HepG2 (cell line): Measurements from ENCODE around the gene PPP1R9B. TPM values are rescaled to one million over a fixed set of nuclear protein-coding genes. Genes with fewer than 3 reads are reported as not detected.

Experiments used
- CBX5 ChIP-seq: sonication (generic); formaldehyde crosslinking; IDR thresholded peaks from 2 replicates; pipeline ENCODE4 v1.4.0; 2020; ENCODE audit warnings: missing genetic modification reagents, borderline replicate concordance
- SOX13 ChIP-seq, 3 experiments: fragments of 450-650 bp in 1 of 3; sonication (generic) in 1 of 3; formaldehyde crosslinking in 1 of 3; IDR thresholded peaks in 2 of 3; conservative IDR thresholded peaks in 1 of 3; 2 replicates each; pipeline versions ENCODE4 v1.5.0 to v1.6.1; 2016 to 2020; ENCODE audit warnings: antibody characterized with exemption in 1 of 3, mild to moderate bottlenecking in 1 of 3, missing compliant biosample characterization in 1 of 3, missing genetic modification reagents in 1 of 3, moderate library complexity in 1 of 3
- ZNF792 ChIP-seq: IDR thresholded peaks from 2 replicates; pipeline ENCODE4 v1.6.1; 2016
- polyA plus RNA-seq, 8 experiments: library from polyadenylated mRNA; depleted of rRNA in 3 of 8; stranded (reverse) in 7 of 8; unstranded in 1 of 8; fragments of >200 nt; fragmentation: Illumina TruSeq in 4 of 8; extraction: Trizol in 4 of 8; gene quantifications; 2 replicates each; pipeline versions ENCODE4 v1.2.1 to v1.2.3, GENCODE V29; 2011 to 2016; ENCODE audit warnings: low read depth in 4 of 8, missing spikeins in 1 of 8, mixed read lengths in 1 of 8; ENCODE audit not compliant: insufficient read depth in 1 of 8
- total RNA-seq, 5 experiments: library from RNA; depleted of rRNA; stranded (reverse); fragments of >200 nt; fragmentation: Illumina TruSeq; extraction: Trizol; gene quantifications; 2 replicates each; pipeline ENCODE4 v1.2.3, GENCODE V29; 2016; ENCODE audit warnings: low read depth in 1 of 5
- TF ChIP-seq, protein P1 (sequence below): sonication (generic); formaldehyde crosslinking; IDR thresholded peaks from 2 replicates; pipeline ENCODE4 v1.4.0; 2020; ENCODE audit warnings: missing genetic modification reagents, borderline replicate concordance
- TF ChIP-seq, protein P2 (sequence below): sonication (generic); formaldehyde crosslinking; IDR thresholded peaks from 2 replicates; pipeline ENCODE4 v1.5.1; 2020; ENCODE audit warnings: mild to moderate bottlenecking, missing genetic modification reagents, moderate library complexity
- TF ChIP-seq, protein P3 (sequence below): sonication (generic); formaldehyde crosslinking; IDR thresholded peaks from 2 replicates; pipeline ENCODE4 v1.4.0; 2020; ENCODE audit warnings: missing genetic modification reagents, mild to moderate bottlenecking, borderline replicate concordance
- TF ChIP-seq, protein P4 (sequence below): sonication (generic); formaldehyde crosslinking; IDR thresholded peaks from 2 replicates; pipeline ENCODE4 v1.5.0; 2020; ENCODE audit warnings: mild to moderate bottlenecking, missing genetic modification reagents, borderline replicate concordance

Gene PPP1R9B
- total and polyA plus RNA-seq, 2 of the 13 experiments (the other 11 are each of a cell fraction or from before 2014, with no cell fraction given) = 9.4 to 15.8 TPM

DNA sequence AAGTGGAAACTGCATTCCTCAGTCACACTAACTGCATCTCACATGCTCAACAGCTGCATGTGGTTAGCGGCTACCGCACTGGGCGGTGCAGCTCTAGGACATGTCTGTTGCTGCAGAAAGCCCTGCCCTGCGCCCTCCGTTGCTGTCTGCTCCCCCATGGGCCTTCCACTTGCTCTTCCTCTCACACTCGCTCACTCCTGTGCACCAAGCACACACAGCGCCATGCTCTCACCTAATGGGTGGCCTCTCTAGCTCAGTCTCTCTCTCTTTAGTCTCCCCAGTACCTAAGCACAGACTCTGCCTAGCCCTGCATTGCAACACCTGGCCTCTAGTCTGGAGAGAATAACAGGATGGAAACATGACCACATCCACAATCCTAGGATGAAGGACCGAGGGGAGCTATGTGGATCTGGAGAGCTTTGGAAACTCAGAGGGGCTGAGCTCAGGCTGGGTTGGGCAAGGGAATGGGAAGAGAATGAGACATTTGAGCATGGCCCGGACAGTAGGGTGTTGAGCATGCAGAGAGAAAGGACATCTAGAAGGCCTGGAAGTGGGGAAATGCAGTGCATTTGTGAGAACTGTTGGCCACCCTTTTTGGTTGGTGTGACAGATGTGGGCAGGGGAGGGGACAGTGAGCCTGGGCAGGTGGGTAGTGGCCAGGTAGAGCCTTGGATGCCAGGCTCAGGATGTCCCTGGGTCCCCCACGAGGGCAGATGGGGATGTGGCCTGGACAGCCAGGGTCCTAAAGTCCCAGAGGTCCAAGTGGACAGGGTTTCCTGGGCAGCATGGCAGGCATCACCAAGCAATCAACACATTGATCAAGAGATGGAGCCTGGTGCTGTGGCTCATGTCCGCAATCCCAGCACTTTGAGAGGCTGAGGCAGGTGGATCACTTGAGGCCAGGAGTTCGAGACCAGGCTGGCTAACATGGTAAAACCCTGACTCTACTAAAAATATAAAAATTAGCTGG lies 31.4 kb upstream of the PPP1R9B start (continued):
- TF ChIP-seq, protein P1, sequence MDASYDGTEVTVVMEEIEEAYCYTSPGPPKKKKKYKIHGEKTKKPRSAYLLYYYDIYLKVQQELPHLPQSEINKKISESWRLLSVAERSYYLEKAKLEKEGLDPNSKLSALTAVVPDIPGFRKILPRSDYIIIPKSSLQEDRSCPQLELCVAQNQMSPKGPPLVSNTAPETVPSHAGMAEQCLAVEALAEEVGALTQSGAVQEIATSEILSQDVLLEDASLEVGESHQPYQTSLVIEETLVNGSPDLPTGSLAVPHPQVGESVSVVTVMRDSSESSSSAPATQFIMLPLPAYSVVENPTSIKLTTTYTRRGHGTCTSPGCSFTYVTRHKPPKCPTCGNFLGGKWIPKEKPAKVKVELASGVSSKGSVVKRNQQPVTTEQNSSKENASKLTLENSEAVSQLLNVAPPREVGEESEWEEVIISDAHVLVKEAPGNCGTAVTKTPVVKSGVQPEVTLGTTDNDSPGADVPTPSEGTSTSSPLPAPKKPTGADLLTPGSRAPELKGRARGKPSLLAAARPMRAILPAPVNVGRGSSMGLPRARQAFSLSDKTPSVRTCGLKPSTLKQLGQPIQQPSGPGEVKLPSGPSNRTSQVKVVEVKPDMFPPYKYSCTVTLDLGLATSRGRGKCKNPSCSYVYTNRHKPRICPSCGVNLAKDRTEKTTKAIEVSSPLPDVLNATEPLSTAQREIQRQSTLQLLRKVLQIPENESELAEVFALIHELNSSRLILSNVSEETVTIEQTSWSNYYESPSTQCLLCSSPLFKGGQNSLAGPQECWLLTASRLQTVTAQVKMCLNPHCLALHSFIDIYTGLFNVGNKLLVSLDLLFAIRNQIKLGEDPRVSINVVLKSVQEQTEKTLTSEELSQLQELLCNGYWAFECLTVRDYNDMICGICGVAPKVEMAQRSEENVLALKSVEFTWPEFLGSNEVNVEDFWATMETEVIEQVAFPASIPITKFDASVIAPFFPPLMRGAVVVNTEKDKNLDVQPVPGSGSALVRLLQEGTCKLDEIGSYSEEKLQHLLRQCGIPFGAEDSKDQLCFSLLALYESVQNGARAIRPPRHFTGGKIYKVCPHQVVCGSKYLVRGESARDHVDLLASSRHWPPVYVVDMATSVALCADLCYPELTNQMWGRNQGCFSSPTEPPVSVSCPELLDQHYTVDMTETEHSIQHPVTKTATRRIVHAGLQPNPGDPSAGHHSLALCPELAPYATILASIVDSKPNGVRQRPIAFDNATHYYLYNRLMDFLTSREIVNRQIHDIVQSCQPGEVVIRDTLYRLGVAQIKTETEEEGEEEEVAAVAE (CRISPR knock-in tag) = no peak
- TF ChIP-seq, protein P2, sequence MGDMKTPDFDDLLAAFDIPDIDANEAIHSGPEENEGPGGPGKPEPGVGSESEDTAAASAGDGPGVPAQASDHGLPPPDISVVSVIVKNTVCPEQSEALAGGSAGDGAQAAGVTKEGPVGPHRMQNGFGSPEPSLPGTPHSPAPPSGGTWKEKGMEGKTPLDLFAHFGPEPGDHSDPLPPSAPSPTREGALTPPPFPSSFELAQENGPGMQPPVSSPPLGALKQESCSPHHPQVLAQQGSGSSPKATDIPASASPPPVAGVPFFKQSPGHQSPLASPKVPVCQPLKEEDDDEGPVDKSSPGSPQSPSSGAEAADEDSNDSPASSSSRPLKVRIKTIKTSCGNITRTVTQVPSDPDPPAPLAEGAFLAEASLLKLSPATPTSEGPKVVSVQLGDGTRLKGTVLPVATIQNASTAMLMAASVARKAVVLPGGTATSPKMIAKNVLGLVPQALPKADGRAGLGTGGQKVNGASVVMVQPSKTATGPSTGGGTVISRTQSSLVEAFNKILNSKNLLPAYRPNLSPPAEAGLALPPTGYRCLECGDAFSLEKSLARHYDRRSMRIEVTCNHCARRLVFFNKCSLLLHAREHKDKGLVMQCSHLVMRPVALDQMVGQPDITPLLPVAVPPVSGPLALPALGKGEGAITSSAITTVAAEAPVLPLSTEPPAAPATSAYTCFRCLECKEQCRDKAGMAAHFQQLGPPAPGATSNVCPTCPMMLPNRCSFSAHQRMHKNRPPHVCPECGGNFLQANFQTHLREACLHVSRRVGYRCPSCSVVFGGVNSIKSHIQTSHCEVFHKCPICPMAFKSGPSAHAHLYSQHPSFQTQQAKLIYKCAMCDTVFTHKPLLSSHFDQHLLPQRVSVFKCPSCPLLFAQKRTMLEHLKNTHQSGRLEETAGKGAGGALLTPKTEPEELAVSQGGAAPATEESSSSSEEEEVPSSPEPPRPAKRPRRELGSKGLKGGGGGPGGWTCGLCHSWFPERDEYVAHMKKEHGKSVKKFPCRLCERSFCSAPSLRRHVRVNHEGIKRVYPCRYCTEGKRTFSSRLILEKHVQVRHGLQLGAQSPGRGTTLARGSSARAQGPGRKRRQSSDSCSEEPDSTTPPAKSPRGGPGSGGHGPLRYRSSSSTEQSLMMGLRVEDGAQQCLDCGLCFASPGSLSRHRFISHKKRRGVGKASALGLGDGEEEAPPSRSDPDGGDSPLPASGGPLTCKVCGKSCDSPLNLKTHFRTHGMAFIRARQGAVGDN (CRISPR knock-in tag) = 0 out of 2 replicates have a peak, but pooled peaks have one; percentile 11
- TF ChIP-seq ZNF792 (CRISPR knock-in tag) = 0 out of 2 replicates have a peak, but pooled peaks have one; percentile 9
- TF ChIP-seq, protein P3, sequence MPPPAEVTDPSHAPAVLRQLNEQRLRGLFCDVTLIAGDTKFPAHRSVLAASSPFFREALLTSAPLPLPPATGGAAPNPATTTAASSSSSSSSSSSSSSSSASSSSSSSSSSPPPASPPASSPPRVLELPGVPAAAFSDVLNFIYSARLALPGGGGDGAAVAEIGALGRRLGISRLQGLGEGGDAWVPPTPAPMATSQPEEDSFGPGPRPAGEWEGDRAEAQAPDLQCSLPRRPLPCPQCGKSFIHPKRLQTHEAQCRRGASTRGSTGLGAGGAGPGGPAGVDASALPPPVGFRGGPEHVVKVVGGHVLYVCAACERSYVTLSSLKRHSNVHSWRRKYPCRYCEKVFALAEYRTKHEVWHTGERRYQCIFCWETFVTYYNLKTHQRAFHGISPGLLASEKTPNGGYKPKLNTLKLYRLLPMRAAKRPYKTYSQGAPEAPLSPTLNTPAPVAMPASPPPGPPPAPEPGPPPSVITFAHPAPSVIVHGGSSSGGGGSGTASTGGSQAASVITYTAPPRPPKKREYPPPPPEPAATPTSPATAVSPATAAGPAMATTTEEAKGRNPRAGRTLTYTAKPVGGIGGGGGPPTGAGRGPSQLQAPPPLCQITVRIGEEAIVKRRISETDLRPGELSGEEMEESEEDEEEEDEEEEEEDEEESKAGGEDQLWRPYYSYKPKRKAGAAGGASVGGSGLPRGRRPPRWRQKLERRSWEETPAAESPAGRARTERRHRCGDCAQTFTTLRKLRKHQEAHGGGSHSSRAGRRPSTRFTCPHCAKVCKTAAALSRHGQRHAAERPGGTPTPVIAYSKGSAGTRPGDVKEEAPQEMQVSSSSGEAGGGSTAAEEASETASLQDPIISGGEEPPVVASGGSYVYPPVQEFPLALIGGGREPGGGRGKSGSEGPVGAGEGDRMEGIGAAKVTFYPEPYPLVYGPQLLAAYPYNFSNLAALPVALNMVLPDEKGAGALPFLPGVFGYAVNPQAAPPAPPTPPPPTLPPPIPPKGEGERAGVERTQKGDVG (CRISPR knock-in tag) = 0 out of 2 replicates have a peak, but pooled peaks have one; percentile 30
- no peak for TF ChIP-seq CBX5 (CRISPR knock-in tag)
- TF ChIP-seq, protein P4, sequence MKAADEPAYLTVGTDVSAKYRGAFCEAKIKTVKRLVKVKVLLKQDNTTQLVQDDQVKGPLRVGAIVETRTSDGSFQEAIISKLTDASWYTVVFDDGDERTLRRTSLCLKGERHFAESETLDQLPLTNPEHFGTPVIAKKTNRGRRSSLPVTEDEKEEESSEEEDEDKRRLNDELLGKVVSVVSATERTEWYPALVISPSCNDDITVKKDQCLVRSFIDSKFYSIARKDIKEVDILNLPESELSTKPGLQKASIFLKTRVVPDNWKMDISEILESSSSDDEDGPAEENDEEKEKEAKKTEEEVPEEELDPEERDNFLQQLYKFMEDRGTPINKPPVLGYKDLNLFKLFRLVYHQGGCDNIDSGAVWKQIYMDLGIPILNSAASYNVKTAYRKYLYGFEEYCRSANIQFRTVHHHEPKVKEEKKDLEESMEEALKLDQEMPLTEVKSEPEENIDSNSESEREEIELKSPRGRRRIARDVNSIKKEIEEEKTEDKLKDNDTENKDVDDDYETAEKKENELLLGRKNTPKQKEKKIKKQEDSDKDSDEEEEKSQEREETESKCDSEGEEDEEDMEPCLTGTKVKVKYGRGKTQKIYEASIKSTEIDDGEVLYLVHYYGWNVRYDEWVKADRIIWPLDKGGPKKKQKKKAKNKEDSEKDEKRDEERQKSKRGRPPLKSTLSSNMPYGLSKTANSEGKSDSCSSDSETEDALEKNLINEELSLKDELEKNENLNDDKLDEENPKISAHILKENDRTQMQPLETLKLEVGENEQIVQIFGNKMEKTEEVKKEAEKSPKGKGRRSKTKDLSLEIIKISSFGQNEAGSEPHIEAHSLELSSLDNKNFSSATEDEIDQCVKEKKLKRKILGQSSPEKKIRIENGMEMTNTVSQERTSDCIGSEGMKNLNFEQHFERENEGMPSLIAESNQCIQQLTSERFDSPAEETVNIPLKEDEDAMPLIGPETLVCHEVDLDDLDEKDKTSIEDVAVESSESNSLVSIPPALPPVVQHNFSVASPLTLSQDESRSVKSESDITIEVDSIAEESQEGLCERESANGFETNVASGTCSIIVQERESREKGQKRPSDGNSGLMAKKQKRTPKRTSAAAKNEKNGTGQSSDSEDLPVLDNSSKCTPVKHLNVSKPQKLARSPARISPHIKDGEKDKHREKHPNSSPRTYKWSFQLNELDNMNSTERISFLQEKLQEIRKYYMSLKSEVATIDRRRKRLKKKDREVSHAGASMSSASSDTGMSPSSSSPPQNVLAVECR (CRISPR knock-in tag) = peak; percentile 34; the same call in 1 of the 2 replicates
- no peak for TF ChIP-seq SOX13 (IDR thresholded peaks at IDR 0.05)
- TF ChIP-seq SOX13 (CRISPR knock-in tag; conservative IDR thresholded peaks at IDR 0.05 in 1 of 2, IDR thresholded peaks at IDR 0.05 in 1 of 2) = no peak
